Brain microvascular endothelial cell (primary cell): Measurements from ENCODE around the gene C1orf159.

Experiments
- DNase-seq: peaks from one replicate; pipeline ENCODE4 v3.0.0-alpha.2; 2020
- H3K27ac ChIP-seq: fragments of 250-450 bp; sonication (Bioruptor Pico); 2 replicates; pipeline ENCODE4 v1.5.1; 2020; ENCODE audit warnings: mild to moderate bottlenecking, moderate library complexity
- H3K27me3 ChIP-seq: fragments of 250-450 bp; sonication (Bioruptor Pico); replicated peaks from 2 replicates; pipeline ENCODE4 v1.5.1; 2020; ENCODE audit warnings: mild to moderate bottlenecking
- H3K36me3 ChIP-seq: fragments of 250-450 bp; sonication (Bioruptor Pico); replicated peaks from 2 replicates; pipeline ENCODE4 v1.5.1; 2020; ENCODE audit warnings: mild to moderate bottlenecking
- H3K4me3 ChIP-seq: 2 replicates; pipeline ENCODE4 v1.5.1; 2011; ENCODE audit warnings: low read depth, mild to moderate bottlenecking, control low read depth, low read length, moderate library complexity
- in situ Hi-C: cut with HindIII; loops from 2 replicates; pipeline ENCODE4 v1.10.0; 2017; ENCODE audit warnings: low sequenced_read_pairs, low pct_ligation_motif_present
- TF ChIP-seq, protein P1 (sequence below): IDR thresholded peaks from 2 replicates; pipeline ENCODE4 v1.5.1; 2011; ENCODE audit warnings: low read depth, mild to moderate bottlenecking, moderate library complexity, low read length, control low read depth, inconsistent platforms; ENCODE audit errors: missing control alignments

C1orf159 gene

GRCh38 chr1:1115786-1116700, at the start of gene C1orf159:
C1orf159 (minus strand) TSS chr1:1116089; CDS start chr1:1091543, 24,546 bp downstream.
- H3K27me3 ChIP-seq: no peaks in the 10 kb centered on the region
- in situ Hi-C loops: no loop called here
- peak; percentile 98 for DNase-seq
- peak within 1 kb of the TSS; percentile 92 for H3K27ac ChIP-seq
- TF ChIP-seq, protein P1, sequence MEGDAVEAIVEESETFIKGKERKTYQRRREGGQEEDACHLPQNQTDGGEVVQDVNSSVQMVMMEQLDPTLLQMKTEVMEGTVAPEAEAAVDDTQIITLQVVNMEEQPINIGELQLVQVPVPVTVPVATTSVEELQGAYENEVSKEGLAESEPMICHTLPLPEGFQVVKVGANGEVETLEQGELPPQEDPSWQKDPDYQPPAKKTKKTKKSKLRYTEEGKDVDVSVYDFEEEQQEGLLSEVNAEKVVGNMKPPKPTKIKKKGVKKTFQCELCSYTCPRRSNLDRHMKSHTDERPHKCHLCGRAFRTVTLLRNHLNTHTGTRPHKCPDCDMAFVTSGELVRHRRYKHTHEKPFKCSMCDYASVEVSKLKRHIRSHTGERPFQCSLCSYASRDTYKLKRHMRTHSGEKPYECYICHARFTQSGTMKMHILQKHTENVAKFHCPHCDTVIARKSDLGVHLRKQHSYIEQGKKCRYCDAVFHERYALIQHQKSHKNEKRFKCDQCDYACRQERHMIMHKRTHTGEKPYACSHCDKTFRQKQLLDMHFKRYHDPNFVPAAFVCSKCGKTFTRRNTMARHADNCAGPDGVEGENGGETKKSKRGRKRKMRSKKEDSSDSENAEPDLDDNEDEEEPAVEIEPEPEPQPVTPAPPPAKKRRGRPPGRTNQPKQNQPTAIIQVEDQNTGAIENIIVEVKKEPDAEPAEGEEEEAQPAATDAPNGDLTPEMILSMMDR: no peak
- no peaks in the 10 kb centered on the region for H3K36me3 ChIP-seq
- H3K4me3 ChIP-seq: peak within 1 kb of the TSS; percentile 75

DNA sequence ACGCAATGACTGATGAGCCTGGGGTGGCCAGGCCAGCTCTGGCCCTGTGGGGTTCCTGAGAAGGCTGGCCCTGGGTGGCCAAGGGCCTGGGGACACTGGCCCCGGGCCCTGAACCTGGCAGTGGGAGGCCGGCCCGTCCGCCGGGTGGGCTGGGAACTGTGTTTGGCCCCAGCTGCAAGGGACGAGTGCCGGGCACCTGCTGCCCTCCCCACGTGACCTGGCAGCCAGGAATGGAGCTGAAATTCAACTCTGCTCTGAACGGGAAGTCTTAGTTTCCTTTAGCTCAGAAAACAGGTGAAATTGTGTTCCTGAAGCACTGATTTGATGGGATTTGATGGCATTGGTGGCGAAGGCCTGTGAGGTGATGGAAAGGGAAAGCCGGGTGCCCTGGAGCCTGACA, 49.6 kb upstream of the C1orf159 start:
- peaks cover 26% of the 10 kb centered on the region for H3K27me3 ChIP-seq
- TF ChIP-seq, protein P1: no peak

DNA sequence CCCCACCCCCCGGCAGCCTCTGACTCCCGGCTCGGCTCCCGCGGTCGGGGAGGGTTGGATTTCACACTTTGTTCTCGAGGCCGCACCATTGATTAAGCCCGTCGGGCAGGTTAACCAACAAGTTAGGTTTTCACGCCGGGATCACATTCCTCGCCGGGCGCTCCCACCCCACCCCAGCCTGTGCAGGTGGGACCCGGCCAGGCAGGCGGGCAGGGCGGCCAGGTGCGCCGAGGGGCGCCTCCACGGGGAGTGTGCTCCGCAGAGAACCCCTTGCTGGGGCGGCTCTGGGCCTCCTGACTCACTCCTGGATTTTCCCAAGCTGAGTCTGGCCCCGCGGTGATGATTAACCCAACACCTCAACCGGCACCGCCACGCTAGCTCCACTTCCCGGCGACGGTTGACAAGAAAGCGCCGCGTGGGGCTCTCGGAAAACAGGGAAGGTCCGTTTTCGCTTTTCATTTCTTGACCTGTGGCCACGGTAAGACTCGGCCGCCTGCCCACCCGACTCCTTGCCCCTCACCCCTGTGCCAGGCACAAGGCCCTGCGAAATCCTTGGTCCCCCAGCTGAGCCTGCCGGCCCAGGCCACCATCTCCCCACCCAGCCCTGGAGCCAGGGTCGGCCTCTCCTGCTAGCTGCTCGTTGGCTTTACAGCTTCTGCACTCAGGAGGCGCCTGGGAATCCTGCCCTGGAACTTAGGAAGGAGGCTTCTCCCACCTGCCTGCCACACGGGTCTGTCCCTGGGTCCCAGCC, 49.0 kb upstream of the C1orf159 start:
- H3K27ac ChIP-seq: no peak overlapping the region
- DNase-seq: no peak
- TF ChIP-seq, protein P1: no peak
- peaks cover 22% of the 10 kb centered on the region for H3K27me3 ChIP-seq
- no peak overlapping the region for H3K4me3 ChIP-seq
- H3K36me3 ChIP-seq: no peaks in the 10 kb centered on the region
- in situ Hi-C loops: no loop called here

More for the DNA sequence above, 49.6 kb upstream of the C1orf159 start:
- no peak overlapping the region for H3K4me3 ChIP-seq
- no peak overlapping the region for H3K27ac ChIP-seq
- no peaks in the 10 kb centered on the region for H3K36me3 ChIP-seq
- no peak for DNase-seq
- in situ Hi-C loops: no loop called here

DNA sequence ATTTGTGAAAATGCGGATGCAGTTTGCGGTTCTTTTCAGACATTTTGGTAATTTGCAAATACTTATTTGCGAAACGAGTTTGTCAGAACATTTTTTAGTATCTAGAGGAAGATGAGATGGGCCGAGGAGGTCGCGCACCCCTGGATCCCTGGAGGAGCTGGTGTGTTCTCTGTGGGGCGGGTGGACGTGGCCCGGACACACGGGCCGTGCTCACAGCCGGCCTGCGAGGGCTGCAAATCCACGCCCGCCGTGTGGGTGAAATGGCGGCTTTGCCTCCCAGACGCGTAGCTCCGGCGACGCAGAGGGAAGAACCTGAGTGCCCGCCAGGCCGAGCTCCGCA, 48.4 kb upstream of the C1orf159 start:
- in situ Hi-C loops: no loop called here
- no peak overlapping the region for H3K4me3 ChIP-seq

DNA sequence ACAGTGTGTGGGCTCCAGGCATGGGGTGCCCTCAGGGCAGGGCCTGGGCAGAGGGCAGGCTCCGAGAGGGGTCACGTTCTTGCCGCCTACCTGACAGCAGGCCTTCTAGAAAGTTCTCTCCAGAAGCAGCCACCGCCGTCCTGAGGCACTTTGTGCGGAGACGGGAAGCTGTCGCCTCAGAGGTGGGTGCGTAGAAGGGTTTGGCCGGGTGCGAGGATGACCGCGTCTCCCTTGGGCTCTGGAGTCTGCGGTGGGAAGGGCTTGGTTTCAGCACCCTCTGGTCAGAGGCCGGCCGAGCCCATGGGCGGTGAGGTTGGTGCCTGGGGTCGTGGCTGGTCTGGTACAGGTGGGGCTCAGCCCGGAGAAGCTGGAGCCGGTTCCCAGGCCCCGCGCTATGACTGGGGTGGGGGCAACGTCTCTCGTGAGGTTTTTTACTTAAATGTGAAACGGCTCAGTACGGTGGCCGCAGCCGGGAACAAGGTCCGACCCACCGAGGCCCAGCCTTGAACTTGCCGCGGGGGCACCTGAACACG, 47.7 kb upstream of the C1orf159 start:
- in situ Hi-C loops: no loop called here
- Histone ChIP-seq H3K4me3 (no peak overlapping the region), H3K36me3 (no peaks in the 10 kb centered on the region), H3K27ac (no peak overlapping the region), H3K27me3 (peaks cover 17% of the 10 kb centered on the region)
- no peak for DNase-seq
- TF ChIP-seq, protein P1: no peak

More for the DNA sequence above, 48.4 kb upstream of the C1orf159 start:
- TF ChIP-seq, protein P1: no peak
- Histone ChIP-seq H3K36me3 (no peaks in the 10 kb centered on the region), H3K27ac (no peak overlapping the region), H3K27me3 (peaks cover 19% of the 10 kb centered on the region)
- DNase-seq: no peak
